Measurements from ENCODE around the gene LRRK1. TPM values are rescaled to one million over a fixed set of nuclear protein-coding genes. Genes with fewer than 3 reads are reported as not detected.

Gene LRRK1
- total RNA-seq, 1 experiment from 2014 or later: 3.7 TPM

- peak in 1 of 2 experiments; percentile 50 for DNase-seq (ENCODE audit: low read depth in 1 of 2, low spot score in 2 of 2)
- H3K27ac ChIP-seq: no peak overlapping the region
- peaks cover 9% of the 10 kb centered on the region for H3K36me3 ChIP-seq
- no peaks in the 10 kb centered on the region for H3K27me3 ChIP-seq (replicated peaks)
- H3K4me3 ChIP-seq: no peak overlapping the region
- H3K4me1 ChIP-seq (replicated peaks): peaks cover 30% of the 10 kb centered on the region
- H3K9me3 ChIP-seq (replicated peaks): no peaks in the 10 kb centered on the region
These were observed 89.3 kb downstream of the LRRK1 start for GRCh38 chr15:101008158-101009139.

DNA sequence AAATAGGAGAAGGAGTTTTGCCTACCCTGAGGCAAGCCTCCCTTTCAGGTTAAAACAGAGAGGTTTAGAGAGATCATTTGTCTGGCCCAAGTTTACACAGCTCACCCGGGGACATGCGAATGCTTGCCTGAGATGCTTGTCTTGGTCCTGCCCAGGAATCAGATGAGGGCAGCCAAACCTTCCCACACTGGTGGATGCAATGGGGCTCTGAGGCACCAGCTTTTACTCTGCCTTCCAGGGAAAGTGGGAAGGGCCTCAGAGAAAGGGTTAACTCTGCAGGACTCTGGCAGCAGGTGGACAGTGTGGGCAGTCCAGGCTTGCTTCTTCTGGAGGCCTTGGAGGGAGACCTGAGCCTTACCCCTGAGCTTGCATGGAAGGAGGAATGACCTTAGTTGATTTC is 90.0 kb downstream of the LRRK1 start:
- no peak overlapping the region for H3K4me3 ChIP-seq
- no peak overlapping the region for H3K27ac ChIP-seq
- peaks cover 37% of the 10 kb centered on the region for H3K4me1 ChIP-seq (replicated peaks)
- no peaks in the 10 kb centered on the region for H3K27me3 ChIP-seq (replicated peaks)
- H3K36me3 ChIP-seq: peaks cover 9% of the 10 kb centered on the region
- H3K9me3 ChIP-seq (replicated peaks): no peaks in the 10 kb centered on the region
- DNase-seq (ENCODE audit: low read depth in 1 of 2, low spot score in 2 of 2): peak in 1 of 2 experiments; percentile 29

GRCh38 chr15:101010781-101011180 is 91.6 kb downstream of the LRRK1 start:
- H3K4me3 ChIP-seq: no peak overlapping the region
- H3K4me1 ChIP-seq (replicated peaks): peaks cover 43% of the 10 kb centered on the region
- DNase-seq (ENCODE audit: low read depth in 1 of 2, low spot score in 2 of 2): peak in 1 of 2 experiments; percentile 52
- peak overlapping the region; percentile 46 for H3K27ac ChIP-seq
- no peaks in the 10 kb centered on the region for H3K9me3 ChIP-seq (replicated peaks)
- peaks cover 17% of the 10 kb centered on the region for H3K36me3 ChIP-seq
- H3K27me3 ChIP-seq (replicated peaks): no peaks in the 10 kb centered on the region

- Histone ChIP-seq H3K9me3 (replicated peaks) (no peaks in the 10 kb centered on the region), H3K27ac (peak overlapping the region; percentile 46), H3K4me3 (no peak overlapping the region), H3K27me3 (replicated peaks) (no peaks in the 10 kb centered on the region), H3K4me1 (replicated peaks) (peaks cover 41% of the 10 kb centered on the region), H3K36me3 (peaks cover 23% of the 10 kb centered on the region)
- DNase-seq (ENCODE audit: low read depth in 1 of 2, low spot score in 2 of 2): peak in 1 of 2 experiments; percentile 37
These were observed 93.4 kb downstream of the LRRK1 start for GRCh38 chr15:101012326-101013200.

- H3K36me3 ChIP-seq: peaks cover 23% of the 10 kb centered on the region
- DNase-seq (ENCODE audit: low read depth in 1 of 2, low spot score in 2 of 2): peak in 1 of 2 experiments; percentile 20
These were observed 94.0 kb downstream of the LRRK1 start for GRCh38 chr15:101013201-101013550.

DNA sequence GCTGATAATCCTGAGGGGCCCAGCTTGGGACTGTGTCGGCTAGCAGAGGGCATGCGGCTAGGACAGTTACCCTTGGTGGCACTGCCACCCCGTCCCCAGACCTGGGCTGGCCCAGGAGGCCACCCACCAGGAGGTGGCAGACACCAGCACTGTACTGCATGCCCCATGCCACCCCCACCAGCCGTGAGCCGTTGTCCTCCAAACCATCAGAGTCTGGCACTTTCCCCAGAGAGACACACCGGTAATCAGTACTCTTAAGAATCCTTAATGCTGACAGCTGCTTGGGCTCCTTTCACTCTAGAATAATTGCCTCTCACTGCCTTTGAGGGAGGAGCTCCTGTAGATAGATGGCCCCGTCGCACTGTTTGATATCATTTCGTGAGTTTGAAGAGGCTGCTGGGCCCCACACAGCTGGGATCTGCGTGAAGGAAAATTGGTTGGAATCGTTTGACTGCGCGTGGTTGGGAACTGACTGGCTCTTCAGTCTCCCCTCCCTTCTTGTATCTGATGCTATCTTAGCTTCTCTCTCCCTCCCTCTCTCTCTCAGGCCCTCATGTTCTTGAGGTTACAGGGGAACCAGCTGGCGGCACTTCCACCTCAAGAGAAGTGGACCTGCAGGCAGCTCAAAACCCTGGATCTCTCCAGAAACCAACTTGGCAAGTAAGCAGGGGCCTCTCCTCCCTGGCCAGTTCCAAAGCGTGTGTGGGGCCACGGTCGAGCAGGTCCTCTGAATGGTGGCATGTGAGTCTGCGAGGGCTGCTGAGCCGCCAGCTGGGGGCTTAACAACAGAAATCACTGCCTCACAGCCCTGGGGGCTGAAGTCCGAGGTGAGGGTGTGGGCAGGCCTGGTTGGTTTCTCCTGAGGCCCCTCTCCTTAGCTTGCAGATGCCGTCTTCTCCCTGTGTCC is 94.9 kb downstream of the LRRK1 start:
- peaks cover 17% of the 10 kb centered on the region for H3K36me3 ChIP-seq
- DNase-seq (ENCODE audit: low read depth in 1 of 2, low spot score in 2 of 2): peak in 1 of 2 experiments; percentile 40
- H3K4me1 ChIP-seq (replicated peaks): peaks cover 43% of the 10 kb centered on the region
- no peak overlapping the region for H3K27ac ChIP-seq
- no peaks in the 10 kb centered on the region for H3K27me3 ChIP-seq (replicated peaks)
- no peak overlapping the region for H3K4me3 ChIP-seq
- no peaks in the 10 kb centered on the region for H3K9me3 ChIP-seq (replicated peaks)

More at GRCh38 chr15:101013201-101013550, 94.0 kb downstream of the LRRK1 start:
- H3K9me3 ChIP-seq (replicated peaks): no peaks in the 10 kb centered on the region
- H3K27ac ChIP-seq: no peak overlapping the region
- H3K27me3 ChIP-seq (replicated peaks): no peaks in the 10 kb centered on the region
- peaks cover 43% of the 10 kb centered on the region for H3K4me1 ChIP-seq (replicated peaks)
- H3K4me3 ChIP-seq: no peak overlapping the region

DNA sequence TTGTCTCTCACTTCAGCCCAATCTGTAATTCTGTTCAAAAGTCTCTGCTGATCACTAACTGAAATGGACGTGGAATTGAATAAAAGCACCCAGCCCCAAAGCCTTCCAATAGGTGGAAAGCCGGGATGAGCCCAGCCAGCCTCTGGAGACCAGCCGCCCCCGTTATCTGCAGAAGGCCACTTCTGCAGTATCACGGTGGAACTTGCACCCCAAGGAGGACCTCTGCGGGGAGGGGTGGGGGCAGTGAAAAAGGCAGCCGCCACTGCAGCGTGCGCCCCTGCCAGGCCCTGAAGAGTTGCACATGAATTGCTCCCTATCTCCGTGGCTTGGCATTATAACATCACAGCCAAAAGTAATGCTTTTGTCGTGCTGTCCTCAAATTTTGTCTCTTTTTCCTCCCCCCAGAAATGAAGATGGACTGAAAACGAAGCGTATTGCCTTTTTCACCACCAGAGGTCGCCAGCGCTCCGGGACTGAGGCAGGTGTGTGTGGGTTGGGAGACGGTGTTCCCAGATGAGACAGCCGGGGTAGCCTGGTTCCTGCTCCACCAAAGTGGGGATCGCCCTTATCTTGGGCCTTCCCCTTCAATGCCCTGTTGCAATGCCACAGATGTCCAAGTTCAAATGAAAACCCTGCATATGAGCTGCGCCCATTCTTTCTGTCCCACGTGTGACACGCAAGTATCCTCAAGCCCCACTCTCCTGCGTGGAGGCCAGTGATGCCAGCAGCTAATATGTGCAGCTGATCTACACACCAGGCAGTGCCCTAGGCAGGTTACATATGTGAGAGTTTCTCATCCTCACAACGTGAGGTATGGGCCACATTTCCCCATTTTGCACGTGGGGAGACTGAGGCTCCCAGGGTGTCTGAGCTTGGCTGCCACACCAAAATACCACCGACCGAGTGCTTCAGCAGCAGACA is 96.0 kb downstream of the LRRK1 start:
- H3K36me3 ChIP-seq: peaks cover 17% of the 10 kb centered on the region
- no peaks in the 10 kb centered on the region for H3K27me3 ChIP-seq (replicated peaks)
- H3K27ac ChIP-seq: no peak overlapping the region
- no peak overlapping the region for H3K4me3 ChIP-seq
- no peaks in the 10 kb centered on the region for H3K9me3 ChIP-seq (replicated peaks)
- H3K4me1 ChIP-seq (replicated peaks): peaks cover 43% of the 10 kb centered on the region
- DNase-seq (ENCODE audit: low read depth in 1 of 2, low spot score in 2 of 2): peak; percentile 65 to 83

DNA sequence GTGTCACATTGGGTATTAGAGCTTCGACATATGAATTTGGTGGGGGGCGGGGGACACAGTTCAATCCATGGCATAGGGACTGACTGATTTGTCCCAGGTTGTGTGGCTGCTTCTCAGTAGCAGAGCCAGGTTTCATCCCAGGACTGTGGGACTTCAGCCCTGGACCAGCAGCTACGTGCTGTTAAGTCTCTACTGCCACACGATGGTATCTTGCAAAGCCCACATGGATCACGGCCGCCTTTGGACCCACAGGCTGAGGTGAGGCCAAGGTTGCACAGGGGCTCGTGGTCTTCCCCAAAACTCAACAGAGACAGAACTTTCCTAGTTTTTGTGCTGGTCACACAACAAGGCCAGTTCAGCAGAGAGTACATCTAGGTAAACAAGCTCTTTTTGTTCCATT is 97.4 kb downstream of the LRRK1 start:
- Histone ChIP-seq H3K27ac (no peak overlapping the region), H3K27me3 (replicated peaks) (no peaks in the 10 kb centered on the region), H3K36me3 (peaks cover 14% of the 10 kb centered on the region), H3K9me3 (replicated peaks) (no peaks in the 10 kb centered on the region), H3K4me1 (replicated peaks) (peaks cover 32% of the 10 kb centered on the region), H3K4me3 (no peak overlapping the region)
- DNase-seq (ENCODE audit: low read depth in 1 of 2, low spot score in 2 of 2): peak in 1 of 2 experiments; percentile 32

DNA sequence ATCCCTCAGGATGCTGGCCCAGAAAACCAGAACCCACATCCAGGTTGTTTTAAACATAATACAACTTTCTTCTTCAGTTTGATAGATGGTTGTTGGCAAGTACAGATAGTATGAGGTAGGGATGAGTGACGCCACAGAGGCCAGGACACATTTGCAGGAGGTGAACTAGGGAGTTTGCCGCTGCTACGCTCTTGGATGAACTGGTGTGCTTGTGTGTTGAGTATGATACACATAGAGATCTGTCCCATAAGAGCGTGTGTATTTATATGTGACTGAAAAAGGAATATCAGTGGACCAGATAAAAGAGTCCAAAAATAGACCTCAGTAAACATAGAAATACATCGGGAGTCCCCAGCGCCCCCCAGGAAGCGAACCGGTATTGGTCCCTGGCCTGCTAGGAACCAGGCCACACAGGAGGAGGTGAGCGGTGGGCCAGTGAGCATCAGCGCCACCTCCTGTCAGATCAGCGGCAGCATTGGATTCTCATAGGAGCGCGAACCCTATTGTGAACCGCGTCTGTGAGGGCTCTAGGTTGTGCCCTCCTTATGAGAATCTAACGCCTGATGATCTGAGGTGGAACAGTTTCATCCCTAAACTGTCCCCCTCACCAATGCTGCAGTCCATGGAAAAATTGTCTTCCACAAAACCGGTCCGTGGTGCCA is 98.1 kb downstream of the LRRK1 start:
- peaks cover 30% of the 10 kb centered on the region for H3K4me1 ChIP-seq (replicated peaks)
- H3K9me3 ChIP-seq (replicated peaks): no peaks in the 10 kb centered on the region
- no peaks in the 10 kb centered on the region for H3K27me3 ChIP-seq (replicated peaks)
- H3K27ac ChIP-seq: no peak overlapping the region
- H3K36me3 ChIP-seq: peaks cover 14% of the 10 kb centered on the region
- peak; percentile 30 to 60 for DNase-seq (ENCODE audit: low read depth in 1 of 2, low spot score in 2 of 2)
- no peak overlapping the region for H3K4me3 ChIP-seq

DNA sequence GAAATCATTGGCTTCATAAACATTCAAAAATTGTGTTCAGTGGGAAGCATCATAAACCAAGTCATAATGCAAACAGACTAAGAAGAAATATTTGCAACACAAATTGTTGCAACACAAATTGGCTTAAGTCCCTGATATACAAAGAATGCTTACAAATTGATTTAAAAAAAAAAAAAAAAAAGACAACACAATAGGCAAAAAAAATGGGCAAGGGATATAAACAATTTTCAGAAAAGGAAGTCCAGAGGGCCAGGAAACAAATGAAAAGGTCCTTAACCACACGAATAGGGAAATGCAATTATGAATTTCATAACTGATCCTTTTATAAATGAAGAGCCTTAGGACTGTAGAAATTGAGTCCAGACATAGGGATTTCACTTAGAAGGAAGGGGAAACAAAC is 98.9 kb downstream of the LRRK1 start:
- Histone ChIP-seq H3K27ac (no peak overlapping the region), H3K27me3 (replicated peaks) (no peaks in the 10 kb centered on the region), H3K9me3 (replicated peaks) (no peaks in the 10 kb centered on the region), H3K4me3 (no peak overlapping the region), H3K4me1 (replicated peaks) (peaks cover 37% of the 10 kb centered on the region), H3K36me3 (peaks cover 14% of the 10 kb centered on the region)
- DNase-seq (ENCODE audit: low read depth in 1 of 2, low spot score in 2 of 2): no peak

GRCh38 chr15:101018450-101018849 is 99.3 kb downstream of the LRRK1 start:
- Histone ChIP-seq H3K27ac (no peak overlapping the region), H3K4me1 (replicated peaks) (peaks cover 41% of the 10 kb centered on the region), H3K36me3 (peaks cover 14% of the 10 kb centered on the region), H3K9me3 (replicated peaks) (no peaks in the 10 kb centered on the region), H3K27me3 (replicated peaks) (no peaks in the 10 kb centered on the region), H3K4me3 (no peak overlapping the region)
- peak in 1 of 2 experiments; percentile 26 for DNase-seq (ENCODE audit: low read depth in 1 of 2, low spot score in 2 of 2)
